GF-D8 (cell line): ENCODE results near the gene TRAF3IP1.
"Not testable (repeated sequence)": the region's sequence is repeated elsewhere in the genome, so short reads cannot be mapped to it uniquely, and the experiment has no call there.

Experiments used
- DNase-seq: peaks from one replicate; lab custom pipeline; 2025; lab: John Stamatoyannopoulos, UW

TRAF3IP1 gene

DNA sequence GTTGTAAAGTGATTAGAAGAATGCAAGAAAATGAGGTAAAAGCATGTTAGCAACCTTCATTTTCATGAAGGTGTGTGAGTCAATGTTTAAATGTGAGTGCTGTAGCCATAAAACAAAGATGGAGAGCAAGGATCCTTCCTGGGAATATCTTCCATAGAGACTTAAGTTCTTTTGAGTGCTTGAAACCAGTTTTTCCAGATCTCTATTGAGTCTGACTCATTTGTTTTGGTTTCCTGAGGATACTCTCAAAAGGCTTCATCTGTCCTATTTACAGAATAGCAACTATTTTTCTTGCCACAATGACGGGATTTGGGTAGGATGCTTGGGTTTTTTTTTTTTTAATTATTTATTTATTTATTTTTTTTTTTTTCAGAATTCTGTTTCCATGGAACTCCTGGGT is 60.5 kb downstream of the TRAF3IP1 start:
- DNase-seq: no peak

DNA sequence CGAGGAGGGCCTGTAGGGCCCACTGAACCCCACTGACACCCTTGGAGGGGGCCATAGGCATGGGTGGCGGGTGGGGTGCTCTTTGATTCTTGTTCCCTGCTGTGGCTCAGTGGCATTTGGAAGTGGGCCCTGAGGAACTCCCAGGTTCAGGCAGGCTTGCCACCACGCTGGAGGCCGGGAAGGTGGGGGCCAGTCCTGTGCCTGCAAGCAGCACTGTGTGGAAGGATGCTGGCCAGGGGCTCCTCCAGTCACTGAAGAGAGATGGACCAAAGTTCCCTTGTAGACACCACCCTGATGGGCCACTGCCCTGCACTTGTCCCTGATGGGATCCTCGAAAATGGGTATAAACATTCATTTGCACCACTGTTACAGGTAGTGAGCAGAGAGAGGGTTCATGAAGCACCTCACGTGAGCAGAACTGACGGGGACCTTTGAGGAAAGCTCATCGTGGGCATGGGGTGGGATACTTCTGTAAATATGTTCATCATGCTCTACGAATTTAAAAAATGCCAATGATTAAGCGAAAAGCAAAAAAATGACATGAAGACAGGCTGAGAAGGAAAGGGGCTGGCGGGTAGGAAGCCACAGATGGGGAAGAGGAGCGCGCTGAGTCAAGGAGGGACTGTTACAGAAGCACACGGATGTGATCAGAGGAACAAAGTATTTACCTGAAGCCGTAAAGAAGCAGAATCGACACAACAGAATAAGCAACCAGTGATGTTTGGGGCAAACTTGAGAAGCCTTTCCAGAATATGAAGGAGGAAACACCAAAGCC is 61.2 kb downstream of the TRAF3IP1 start:
- DNase-seq: peak; percentile 37

DNA sequence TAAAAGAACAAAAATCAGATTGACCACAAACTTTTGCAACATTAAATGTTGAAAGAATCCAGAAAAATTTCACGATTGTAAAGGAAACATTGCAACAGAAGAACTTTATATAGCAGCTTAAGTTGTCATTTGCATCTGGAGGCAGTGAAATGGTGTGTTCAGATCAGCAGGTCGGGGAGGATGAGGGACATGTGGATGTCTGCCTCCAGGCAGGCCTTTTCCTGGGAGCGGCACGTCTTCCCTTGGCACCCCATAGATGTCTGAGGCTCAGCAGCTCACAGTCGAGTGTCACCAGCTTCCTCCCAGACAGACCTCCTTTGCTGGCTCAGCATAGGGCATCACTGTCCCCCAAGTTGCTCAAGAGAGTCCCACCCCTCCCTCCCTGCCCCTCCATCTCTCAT is 62.1 kb downstream of the TRAF3IP1 start:
- DNase-seq: peak; percentile 74

DNA sequence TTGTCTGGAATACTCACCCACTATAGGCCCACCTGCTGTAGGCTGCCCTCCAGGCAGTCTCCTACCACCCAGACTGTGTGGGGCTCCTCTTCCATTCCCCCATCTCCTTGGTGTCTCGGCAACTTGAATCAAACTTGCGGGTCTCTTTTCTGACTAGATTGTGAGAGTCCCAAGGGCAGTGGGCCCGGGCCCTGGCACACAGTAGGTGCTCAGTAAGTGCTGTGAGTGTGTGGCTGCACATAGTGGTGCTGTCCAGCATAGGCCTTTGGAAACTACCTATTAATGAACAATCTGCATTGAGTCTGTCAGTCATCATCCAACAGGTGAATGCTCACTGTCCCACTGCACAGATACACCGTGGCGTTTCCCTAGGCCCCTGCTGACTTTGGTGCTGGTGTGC is 62.8 kb downstream of the TRAF3IP1 start:
- no peak for DNase-seq

DNA sequence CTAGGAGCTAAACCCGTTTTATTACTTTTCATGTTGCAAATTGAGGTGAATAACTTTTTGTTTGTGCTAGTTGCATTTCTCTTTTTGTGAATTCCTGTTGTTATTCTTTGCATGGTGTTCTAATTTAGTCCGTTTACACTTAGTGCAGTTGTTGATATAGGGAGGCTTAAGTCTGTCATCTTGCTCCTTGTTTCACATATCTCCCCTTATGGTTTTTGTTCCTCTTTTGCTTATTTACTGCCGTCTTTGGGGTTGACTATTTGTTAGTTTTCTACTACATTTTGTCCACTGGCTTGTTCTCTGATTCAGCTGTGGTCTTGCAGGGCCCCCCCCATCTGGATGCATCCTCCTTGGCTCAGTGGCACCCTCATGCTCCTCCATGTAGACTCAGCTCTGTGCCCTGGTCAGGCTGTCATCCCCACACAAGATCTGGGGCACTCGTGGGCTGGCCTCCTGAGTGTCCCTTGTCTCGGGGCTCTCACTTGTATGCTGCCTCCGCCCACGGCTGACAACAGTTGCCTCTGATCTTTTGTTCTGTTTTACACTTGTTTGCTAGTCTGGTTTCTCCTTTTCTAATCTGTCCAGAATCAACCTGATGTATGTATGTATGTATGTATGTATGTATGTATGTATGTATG is 63.5 kb downstream of the TRAF3IP1 start:
- no peak for DNase-seq

DNA sequence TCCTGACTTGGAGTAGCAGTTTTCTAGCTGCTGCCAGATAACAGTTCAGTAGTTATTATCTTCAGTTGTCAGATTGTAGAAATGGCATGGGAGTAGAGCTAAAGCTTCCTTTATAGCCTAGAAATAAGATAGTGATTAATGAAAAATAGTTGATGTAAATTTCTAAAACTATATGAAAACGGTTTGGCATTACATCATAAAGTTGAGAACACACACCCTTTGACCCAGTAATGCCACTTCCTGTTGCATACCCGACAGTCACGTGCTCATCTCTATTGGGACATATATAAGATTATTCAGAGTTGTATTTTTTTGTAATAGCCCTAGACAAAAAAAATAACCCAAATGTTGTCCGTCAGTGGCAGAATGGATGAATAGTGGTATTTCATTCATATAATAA is 67.0 kb downstream of the TRAF3IP1 start:
- peak; percentile 35 for DNase-seq

DNA sequence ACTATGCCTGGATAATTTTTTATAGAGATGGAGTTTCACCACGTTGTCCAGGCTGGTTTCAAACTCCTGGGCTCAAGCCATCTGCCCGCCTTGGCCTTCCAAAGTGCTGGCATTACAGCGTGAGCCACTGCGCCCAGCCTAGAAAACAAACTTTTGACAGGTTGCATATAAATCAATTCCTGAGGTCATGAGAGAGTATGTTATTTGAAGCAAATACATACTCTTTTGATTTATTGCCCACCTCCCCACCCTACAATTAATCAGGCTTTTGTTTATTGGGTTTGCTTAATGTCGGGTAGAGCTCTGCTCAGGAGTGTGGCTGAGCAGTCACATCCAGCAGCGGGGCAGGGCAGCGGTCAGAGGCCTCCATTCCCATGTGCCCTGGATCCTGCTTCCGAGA is 68.5 kb downstream of the TRAF3IP1 start:
- no peak for DNase-seq

DNA sequence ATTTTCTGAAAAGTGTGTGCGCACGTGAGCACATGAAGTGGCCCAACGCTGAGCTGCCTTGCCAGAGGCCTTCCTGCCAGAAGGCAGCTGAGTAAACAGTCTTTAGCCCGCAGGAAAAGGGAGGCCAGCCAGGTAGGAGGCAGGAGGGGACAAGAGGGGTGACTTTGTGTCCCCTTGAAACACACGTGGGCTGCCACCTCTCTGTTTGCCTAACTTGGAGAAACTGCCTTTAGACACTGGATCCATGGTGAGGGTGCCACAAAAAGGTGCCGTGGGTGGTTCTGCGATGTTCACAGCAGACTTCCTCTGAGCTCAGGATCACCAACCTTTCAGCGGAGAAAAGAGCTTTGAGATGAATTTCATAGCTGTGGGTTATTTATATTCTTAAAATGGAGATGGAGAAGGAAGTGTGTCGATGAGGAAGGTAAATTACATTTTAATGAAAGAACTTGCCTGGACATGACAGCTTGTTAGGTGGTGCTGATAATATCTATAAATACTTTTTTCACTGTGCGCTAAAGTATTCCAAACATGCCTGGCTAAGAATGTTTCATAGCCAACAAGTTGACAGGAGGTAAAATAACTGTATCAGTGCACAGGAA is 69.8 kb downstream of the TRAF3IP1 start:
- DNase-seq: no peak

DNA sequence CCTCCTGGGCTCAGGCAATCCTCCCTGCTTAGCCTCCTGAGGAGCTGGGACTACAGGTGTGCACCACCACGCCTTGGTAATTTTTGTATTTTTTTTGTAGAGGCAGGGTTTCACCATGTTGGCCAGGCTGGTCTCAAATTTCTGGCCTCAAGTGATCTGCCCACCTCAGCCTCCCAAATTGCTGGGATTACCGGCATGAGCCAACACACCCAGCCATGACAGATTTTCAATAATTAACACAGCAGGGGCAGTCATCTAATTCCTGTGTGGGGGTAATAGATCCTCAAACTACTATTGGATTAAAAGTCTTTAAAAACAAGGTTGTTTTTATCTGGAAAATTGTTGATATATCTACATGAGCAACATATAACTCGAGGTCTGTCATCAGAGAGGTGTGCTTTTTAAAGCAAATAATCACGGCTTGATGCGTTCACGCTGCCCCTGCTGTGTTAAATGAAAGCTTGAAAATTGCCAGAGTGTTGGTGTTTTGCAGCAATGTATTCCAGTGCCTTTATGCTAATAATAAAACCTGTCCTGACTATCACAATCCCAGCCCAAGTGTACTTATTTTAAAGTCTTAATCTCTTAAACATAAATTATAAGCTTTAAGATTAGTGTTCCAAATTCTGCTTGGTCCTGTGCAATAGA is 70.8 kb downstream of the TRAF3IP1 start:
- DNase-seq: no peak

DNA sequence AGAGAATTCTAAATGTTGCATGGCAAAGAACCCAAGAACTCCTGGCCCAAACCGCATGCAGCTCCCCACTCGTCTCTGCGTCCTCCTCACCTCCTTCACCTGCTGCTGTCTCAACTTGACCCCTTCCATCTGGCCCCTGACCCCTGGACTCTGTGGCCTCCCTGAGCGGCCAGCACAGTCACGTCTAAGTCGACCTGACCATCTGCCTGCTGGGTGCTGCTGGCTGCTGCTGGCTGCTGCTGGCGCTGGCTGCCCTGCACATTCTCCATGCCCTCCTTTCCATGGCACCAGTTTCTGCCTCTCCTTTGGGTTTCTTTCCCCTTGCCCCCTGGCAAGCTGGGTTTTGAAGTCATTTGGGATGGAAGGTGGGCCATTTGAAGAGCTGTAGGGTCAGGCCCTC is 76.3 kb downstream of the TRAF3IP1 start:
- DNase-seq: no peak

DNA sequence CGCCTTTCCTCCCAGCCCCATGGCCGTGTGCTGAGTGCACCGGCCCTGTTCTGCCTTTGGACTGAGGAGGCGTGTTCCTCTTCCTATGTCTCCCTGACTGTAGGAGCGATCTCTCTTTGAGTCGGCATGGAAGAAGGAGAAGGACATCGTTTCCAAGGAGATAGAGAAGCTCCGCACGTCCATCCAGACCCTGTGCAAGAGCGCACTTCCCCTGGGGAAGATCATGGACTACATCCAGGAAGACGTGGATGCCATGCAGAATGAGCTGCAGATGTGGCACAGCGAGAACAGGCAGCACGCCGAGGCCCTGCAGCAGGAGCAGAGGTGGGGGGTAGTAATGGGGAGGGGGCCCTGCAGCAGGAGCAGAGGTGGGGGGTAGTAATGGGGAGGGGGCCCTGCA is 77.0 kb downstream of the TRAF3IP1 start:
- DNase-seq: no peak

DNA sequence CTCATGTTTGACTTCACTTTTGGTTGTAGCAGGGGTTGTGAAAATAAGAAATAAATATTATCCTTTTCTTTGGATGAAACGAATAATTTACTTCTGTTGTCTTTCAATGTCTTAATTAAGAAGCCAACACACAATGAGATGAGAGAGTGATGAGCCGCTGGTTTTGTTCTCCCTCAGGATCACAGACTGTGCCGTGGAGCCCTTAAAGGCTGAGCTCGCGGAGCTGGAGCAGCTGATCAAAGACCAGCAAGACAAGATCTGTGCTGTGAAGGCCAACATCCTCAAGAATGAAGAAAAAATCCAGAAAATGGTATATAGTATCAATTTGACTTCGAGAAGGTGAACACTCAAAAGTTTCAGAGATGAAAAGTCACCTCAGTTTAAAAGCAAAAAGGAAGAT is 78.3 kb downstream of the TRAF3IP1 start:
- no peak for DNase-seq

DNA sequence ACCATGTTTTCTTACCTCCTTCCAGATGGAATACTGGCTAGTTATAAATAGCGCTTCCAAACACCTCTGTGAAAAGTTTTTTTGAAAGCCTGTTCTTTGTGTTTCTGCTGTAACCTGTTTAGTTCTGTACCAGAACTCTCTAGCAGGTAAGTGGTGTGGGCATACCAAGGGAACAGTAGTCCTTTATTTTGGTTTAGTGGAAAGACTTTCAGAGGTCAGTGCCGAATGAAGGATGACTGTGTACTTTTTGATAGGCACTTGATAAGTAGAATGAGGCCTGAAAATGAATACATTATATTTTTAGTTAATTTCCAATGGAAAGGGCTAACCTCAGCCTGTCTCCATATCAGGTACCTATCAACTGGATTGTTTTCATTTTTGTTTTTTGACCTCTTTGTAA is 78.8 kb downstream of the TRAF3IP1 start:
- DNase-seq: no peak

DNA sequence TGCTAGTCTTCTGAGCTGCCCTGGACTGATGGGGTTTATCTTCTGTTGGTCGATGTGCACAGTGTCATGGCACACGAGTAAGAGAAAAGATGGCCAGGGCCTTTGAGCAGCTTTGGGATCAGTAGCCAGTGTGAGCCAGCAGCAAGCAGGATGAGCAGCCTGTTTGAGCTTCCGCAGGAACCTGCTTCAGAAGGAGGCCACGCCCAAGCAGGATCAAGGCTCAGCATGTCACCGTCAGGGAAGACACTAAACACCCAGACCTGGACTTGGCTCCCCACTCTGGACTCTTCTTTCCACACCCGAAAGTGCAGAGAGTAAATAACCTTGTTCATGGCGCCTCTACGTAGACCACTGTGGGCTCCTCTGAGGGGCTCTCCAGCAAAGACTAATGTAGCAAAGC is 81.2 kb downstream of the TRAF3IP1 start:
- DNase-seq: no peak

DNA sequence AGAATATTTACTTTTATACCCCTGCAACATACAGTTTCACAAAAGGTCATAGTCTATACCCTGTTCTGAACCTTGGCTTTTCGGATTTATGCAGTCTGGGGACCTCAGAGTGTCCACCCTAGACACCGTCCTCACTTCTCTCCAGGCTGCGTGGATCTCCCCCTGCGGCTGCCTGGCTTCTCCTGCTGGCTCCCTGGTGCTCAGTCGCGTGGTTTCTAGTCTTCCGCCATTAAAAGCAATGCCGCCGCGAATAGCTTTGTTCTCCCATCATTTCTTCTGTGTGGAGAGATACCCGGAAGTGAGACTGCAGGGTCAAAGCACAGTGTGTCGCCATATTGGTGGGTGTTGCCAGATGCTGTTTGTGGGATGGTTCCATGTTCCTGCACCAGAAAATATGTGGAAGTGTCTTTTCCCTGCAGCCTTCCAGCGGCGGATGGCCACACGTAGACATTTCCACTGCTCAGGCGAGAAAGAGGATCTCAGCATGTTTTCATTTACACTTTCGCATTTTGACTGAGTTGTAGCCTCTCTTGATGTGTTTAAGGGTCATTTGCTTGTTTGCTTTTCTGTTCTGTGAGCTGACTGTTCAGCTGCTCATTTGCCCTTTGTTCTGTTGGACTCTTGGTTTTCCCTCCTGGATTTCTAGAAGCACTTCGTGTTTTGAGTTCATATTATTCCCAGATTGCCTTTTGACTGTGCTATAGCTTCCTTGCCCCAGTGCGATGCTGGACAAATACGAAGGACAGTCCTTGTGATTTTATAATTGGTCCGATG is 83.5 kb downstream of the TRAF3IP1 start:
- DNase-seq: no peak

DNA sequence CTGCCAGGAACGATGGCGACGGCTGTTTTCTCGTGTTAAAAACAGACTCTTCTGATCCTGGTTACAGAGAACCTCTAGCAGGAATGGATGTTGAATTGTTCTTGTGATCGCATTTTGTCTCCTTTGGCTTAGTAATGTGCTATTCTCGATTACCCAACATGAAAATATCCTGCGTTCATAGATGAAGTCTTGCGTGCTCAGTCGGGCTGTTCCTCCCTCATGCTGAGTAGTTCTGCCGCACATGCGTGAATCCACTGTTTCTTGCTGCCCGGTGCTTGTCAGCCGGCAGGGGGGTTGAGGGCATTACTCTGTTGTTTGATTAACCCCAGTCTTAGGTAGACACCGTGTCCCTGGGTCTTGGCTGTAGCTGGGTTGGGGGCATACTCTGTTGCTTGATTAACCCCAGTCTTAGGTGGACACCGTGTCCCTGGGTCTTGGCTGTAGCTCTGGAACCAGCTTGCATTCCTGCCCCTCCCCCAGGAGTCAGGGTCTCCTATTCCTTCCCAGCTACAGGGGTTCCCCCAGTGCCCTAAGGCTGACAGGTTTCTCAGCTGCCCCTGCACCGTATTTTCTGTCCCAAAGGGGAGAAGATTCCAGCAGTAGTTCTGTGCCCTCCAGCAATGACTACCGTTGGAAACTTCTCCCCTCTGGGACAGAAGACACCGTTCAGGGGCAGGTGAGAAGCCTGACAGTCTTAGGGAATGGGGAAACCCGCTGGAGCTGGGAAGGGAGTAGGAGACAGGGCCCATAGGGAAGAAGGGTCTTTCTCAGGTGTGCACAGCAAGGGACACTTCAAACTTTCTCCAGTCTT is 84.3 kb downstream of the TRAF3IP1 start:
- DNase-seq: no peak

DNA sequence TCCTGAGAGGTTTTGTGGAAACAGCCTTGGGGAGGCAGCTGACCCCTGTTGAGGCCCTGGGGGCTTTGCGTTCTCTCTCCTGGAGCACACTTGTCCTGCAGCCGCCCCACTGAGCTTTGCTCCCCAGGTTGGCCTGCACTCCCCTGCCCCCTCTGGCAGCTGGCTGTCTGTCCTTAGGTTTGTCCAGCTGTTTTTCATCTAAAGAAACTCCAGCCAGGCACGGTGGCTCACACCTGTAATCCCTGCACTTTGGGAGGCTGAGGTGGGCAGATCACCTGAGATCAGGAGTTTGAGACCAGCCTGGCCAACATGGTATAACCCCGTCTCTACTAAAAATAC is 84.9 kb downstream of the TRAF3IP1 start:
- not testable (repeated sequence) for DNase-seq

DNA sequence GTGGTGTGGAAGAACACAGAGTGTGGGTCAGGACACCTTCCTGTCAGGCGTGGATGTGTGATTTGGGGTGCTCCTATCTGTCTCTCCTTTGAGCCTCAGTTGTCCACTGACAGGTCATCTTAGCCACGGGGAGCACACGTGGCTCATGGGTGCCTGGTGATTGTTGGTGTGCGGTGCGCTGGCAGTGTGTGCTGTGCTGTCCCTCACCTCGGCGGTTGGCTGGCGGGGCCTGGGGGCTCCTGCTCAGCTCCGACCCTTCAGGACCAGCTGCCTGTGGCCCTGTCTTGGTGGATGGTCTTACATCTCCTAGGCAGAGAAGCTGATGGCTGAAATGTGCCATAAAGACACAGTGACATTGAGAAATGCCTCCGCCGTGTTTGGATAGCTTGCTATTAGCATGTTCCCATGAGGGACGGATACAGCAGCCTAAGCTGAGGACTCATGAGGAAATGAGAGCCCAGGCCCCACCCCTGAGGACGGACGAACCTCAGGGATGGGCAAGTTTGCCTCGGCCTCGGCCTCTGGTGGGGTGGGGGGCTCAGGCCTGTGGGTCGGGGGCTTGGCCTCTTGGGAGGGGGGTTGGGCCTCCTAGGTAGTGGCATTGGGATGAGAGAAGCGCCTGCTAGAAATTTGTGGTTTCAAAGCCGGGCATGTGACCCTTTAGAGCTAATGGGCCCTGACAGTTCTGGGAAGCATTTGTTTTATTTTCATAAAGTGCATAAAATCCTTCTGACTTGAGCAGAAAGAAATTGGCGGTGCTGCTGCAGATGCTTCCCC is 86.1 kb downstream of the TRAF3IP1 start:
- DNase-seq: no peak

DNA sequence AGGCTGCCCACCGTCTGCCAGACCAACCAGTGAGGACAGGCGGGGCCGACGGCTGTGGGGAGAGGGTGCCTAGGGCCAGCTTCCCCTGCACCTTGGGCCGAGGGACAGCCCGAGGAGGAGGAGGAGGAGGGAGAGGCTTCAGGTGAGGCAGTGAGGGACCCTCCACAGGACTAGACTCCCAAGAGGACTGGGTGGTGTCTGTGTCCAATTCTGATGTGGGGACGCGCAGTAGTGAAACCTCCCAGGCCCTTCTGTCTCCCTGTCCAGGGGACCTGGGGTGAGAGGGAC is 86.6 kb downstream of the TRAF3IP1 start:
- DNase-seq: no peak

DNA sequence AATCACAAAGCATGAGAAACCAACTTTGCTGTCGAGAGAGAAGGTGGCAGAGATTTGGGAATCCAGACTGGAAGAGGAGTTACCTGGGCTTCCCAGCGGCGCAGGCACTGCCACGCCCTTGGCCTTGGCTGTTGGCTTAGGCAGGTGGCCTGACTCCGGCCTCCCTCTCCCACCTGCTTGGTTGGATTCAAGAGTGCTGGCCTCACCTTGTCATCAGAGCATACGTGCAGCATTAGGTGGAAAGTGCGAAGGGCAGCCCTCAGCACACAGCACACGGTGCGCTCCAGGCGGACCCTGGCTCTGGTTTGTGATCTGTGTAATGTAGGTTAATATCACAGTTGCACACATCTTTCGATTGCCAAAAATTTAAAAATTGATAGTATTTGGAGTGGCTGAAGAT is 87.2 kb downstream of the TRAF3IP1 start:
- DNase-seq: no peak
